GM18858 (cell line): ENCODE measurements around the gene ACTA2.

Experiments used
- ATAC-seq: cut with Tn5 transposase; IDR thresholded peaks from one replicate; pipeline ENCODE4 v1.9.1; 2021; ENCODE audit not compliant: unreplicated experiment

Gene ACTA2

DNA sequence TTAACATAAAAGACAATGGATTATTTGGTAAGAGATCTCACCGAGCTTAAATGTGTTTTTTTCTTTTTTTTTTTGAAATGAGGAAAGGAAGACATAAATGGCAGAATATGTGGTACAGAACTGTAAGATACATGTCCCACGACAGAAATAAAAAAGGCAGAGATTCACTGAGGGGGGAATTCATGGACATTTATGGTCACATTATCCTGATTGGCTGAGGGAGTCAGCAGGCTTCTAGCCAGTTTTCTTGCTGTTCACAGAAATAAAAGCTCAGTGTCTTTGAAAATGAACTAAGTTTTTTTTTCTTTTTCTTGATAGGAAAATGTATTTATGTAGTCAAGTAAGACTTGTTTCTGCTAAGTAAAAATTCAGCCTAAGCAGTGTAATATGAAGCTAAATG is 29.8 kb upstream of the ACTA2 start:
- no peak for ATAC-seq

DNA sequence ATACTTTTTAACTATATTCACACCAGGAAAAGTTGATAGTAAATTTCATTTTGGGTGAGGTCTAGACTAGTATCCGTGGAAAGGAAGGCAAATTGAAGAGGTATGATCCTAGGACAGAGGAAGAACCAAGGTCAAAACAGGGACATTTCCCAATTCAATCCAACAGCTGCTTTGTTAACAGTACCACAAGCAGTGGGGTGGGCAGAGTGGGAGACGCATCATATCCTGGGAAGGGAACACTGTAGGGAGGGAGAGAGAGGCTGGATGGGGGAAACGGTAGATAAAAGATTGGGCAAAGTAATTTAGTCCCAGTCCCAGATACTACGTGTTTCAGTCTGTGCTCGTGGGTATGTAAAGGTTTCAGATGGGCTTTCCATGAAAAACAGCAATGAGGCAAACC is 28.9 kb upstream of the ACTA2 start:
- ATAC-seq, result no peak

DNA sequence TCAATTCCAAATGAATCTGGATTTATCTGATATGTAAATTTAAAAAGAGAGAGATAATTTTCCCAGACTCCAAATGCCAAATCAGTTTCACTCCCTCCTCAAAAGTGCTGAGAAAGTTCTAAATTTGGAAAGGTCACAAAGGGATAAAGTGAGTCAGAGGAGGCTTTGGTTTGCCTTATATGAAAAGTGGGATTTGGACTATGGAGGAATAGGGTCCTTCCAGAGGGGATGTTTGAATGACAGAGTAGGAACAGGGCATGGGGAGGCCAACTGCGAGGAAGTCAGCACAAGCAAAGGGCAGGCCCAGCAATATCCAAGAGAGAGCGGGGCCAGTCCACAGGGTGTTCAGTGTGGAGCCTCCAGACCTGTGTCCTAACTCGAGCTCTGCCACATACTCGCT is 28.2 kb upstream of the ACTA2 start:
- no peak for ATAC-seq

DNA sequence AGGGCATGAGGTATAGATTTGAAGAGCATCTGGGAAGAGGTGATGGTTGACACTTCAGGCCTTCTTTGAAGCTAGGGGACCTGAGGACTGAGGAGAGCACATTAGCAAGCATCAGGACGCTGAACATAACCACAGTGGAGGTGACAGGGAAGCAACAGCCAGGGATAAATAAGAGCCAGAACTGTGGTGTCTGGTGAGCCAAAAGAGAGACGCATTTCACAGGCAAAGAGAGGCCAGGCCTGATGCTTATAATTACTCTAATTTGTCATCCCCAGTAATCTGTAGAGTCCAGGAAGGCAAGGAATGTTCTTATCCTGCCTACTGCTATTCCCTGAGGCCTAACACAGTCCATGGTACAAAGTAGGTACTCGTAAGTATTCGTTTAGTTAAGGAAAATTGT is 27.7 kb upstream of the ACTA2 start:
- ATAC-seq, result no peak

DNA sequence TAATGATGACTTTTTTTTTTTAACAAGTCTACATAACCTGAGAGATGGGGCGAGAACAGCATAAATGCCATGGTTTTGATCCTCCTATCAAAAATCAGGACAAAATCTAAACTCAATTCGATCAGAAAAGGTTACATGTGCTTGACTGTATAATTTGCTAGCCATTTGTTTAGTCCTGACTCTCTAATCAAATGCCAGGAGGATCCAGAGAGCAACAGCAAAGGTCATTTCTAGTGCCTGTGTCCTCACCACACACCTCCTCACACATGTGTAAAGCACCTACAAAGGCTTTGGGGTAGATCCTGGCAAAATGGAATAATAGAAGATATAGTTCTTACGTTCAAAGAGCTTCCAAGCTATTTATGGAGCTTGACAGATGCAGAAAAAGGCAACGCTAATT is 27.0 kb upstream of the ACTA2 start:
- no peak for ATAC-seq

DNA sequence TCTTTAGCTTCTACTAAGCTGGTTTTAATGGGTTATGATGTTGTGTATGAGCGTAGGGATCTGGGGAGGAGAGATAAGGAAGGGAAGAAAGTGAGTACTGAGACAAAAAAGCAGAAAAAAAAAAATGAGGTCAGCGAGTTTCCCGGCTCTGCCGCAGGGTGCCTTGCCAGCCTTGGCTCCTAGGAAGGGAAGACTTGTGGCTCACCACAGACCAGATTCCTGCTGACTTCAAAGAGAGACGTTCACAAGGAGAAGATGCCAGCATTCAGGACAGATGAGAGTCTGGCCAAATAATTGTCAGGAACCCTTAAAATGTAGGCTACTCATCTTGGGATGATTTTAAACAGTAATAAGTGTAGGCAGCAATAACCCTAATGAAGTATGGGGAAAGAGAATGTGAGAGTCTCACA is 26.6 kb upstream of the ACTA2 start:
- ATAC-seq, result no peak

DNA sequence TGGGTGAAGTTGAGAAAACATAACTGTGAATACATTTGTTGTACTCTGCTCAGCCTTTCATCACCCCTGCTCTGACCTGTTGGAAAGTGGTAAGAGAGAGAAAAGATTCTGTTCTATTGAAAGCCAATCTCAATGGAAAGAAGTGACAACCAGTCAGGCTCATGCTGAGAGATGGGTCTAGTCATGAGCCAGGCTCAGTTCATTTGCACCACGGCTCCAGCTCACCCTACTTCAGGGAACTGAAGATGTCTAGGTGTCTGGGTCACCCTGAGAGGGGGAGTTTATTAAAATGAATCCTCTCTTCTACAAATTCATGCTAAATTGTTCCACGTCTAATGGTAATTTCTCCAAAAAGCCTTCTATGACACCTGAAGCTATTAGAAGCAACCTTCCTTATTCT is 25.9 kb upstream of the ACTA2 start:
- ATAC-seq, result no peak

DNA sequence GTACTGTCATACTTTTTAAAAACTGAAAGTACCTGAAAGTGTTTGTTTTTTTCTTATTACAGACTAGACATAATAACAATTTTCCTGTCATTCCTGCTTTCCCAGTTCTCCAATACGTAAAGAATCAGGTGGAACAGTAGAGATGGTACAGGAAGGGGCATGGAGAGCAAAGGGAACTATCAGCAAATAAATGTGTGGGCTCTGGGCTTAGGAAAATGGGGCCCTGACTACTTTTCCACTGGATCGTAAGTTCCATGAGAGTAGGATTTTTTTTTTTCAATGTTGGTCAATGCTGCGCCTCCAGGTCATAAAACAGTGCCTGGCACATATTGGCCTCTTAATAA is 22.8 kb upstream of the ACTA2 start:
- ATAC-seq, result no peak

DNA sequence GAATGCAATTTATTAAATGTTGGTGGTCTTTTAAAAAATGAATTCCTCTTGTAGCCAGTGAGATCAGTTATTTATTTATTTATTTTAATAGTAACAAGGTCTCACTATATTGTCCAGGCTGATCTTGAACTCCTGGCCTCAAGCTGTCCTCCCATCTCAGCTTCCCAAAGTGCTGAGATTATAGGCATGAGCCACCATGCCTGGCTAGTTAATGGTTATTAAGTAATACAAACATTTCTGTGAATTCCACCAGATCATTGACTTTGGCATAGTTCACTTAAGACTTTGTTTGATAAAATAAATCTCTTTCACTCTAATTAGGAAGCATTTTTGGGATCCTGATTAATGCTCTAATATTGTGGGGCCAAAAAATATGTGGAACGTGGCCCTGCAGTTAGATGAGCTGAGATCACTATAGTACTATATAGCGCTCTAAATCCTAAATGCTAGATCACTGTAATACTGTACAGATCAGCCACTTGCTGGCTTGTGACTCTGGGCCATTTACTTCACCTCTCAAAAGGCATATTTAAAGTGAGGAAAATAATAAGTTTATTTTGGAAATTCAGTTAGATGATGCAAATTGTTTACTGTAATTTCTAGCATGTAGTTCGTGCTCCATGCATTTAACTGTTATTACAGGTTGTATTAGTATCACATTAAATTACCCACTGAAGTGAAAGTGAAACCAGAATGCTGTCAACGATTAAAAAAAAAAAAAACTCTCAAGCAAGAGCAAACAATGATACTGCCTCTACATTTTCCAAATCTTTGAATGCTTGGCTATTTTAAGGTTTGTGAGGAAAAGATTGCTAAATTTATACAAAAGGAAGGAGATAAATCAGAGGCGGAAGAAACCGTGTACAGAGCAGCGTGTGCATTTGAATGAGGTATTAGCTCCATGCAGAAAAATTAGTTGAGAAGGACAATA is 22.1 kb upstream of the ACTA2 start:
- no peak for ATAC-seq

DNA sequence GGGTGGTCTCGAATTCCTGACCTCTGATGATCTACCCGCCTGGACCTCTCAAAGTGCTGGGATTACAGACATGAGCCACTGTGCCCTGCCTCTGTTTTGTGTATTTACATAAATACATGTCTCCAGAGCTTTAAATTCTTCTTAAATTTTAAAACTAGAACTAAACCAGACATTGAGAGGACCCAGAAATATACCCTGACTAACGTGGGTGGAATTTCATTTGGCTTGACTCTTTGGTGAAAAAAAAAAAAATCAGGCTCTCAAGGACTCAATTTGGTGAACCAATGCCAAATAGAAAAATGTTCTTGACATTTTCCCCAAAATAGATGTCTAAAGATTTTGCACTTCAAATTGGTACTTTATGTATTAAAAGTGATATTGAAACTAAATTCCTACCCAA is 21.4 kb upstream of the ACTA2 start:
- ATAC-seq, result no peak

DNA sequence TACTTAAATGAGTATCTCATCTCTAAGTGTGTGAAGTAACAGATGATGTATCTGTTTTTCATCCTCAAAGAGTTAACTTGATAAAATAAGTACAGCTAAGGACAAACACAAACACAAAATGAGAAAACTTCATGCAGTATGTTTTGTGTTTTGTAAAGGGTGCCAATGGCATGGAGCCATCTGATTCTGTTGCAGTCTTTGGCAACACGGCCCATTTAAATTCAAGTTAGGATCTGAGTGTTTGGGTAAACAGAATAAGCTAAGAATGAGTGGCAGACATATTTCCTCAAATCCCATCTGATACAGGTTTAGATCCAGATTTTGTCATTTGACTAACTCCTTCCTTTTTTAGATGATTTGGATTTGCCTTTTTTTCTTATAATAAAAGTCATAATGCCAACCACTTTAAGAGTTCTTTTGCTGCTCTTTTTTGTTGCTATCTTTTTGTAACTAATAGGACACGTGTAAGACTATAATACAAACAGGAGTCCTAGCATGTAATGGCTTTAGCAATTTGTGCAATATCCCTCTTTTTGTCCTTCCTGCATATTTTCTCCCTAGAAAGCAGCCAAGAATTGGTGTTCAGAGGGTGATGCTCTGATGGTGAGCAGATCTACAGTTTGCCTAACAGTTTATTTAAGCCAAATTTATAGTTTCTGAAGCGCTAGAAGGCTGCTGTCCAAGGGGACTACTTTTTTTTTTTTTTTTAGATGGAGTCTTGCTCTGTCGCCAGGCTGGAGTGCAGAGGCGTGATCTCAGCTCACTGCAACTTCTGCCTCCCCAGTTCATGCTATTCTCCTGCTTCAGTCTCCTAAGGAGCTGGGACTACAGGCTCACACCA is 18.9 kb upstream of the ACTA2 start:
- no peak for ATAC-seq

DNA sequence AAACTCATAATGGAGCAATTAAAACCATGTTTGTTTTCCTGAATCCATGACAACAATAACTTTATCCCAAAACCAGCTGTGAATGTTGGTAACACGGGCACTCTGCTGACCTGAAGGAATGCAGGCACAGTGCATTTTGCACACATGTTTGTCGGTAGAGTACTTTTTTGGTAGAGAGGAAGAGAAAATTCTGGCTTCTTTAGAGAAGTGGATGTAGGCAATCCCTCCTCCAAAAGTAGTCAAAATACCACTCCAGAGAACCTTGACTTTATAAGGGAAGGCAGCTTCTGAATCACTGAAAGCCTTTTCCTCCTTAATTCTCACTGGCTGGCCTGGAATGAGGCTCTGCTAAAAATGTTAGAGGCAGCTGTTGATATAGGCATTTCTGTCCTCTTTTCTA is 15.8 kb upstream of the ACTA2 start:
- no peak for ATAC-seq

DNA sequence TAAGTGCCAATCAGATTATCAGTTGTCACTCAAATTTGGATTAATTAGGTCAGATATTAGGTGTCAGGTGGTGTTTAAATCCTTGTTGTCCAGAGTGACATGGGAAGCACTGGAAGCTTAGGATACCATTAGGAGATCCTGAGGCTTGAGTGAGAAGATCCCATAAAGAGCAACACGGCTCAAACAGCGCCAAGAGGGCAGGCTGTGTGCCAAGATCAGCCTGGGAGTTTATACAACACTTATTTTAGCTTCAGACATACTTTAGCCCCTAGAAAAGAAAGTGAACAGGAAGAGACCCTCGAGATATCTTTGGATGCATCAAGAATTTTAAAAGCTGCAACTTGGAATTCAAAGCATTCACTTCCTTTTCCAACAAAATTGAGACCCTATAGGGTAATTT is 14.2 kb upstream of the ACTA2 start:
- no peak for ATAC-seq

DNA sequence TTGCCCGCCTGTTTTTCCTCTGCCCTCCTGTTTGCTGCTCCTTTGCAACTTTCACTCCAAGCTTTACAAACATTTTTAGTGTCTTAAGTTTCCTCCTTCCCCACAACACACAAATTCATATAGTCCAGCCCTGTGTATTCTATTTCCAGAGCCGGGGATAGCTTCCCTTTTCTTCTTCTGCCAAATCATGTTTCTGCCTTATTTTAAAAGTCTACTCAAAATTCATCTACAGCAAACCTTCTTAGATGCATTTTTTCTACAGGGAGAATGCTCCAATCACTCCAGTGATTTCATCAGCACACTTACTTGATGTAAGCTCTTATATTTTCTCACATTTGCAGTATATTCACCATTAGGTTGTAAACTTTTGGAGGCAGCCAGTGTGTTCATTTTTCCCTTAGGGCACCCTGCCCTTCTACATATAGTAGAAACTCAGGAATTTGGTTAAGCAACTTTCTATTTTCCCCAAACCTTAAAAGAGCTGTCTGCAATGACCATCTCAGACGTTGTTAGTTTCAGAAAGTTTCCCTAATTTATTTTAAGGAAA is 12.4 kb upstream of the ACTA2 start:
- no peak for ATAC-seq

DNA sequence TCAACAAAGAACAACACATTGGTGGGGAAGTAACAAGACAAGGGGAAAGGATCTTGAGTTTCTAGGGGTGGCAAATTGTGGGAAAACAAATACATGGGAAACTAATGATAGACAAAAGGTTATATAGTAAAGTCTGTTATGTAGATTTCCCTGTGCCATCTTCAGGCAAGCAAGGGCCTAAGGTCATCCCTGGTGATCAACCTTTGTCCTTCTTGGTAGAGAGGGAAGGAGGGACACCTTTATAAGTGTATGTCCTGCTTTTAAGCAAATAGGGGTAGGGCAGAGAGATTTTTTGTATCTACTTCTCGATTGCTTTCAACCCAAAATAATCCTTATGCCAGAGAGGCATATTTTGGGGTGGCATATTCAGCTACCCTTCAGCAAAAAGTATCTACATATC is 11.8 kb upstream of the ACTA2 start:
- no peak for ATAC-seq

DNA sequence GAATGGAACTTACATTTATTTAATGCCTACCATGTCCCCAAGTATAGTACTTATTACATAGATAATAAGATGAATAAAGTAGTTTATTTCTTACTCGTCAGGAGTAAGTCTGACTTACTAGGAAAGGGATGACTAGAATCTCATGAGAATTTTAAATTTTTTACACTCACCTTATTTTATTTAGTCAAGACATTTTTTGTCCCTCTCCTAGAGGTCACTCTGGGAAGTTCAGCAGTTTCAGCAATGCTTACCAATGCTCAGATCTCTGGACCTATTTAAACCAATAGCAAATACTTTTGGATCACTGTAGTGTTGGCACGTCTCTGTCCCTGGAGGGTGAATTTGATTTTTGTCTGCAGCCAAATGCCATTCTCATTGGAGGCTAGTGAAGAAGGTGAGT is 10.7 kb upstream of the ACTA2 start:
- no peak for ATAC-seq

DNA sequence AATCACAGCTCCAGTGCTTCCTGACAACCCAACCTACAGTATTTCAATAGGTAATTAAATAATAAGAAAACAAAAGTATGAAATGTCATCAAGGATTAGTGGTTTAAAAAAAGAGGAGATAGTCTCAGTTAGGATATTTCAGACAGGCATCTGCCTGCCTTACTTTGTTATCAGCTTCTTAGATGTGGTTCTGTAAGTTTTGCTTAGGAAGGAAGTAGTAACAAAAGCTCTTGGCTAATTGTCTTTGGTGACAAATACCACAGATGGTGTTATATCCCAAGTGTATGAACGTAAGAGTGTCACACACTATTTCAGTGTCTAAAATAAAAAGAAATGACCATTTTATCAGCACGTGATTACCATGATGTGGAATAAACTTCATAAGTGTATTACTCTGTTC is 9.8 kb upstream of the ACTA2 start:
- no peak for ATAC-seq

DNA sequence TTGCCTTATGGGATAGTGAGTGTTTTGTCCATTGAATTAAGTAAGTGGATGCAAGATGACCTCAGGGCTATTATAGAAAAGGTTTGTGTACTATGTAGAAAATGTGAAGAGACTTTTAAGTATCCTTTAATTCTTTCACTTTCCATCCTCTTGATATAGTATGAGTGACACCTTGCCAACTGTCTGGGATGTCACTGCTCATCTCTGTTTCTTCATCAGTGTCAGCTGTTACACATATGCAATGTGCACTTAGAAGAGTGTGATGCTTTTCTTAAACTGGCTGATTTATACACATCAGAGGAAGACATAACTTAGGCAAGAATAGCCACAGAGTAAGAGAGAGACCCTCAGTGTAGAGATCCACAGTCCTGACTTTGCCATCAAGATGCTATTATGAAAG is 8.7 kb upstream of the ACTA2 start:
- no peak for ATAC-seq

DNA sequence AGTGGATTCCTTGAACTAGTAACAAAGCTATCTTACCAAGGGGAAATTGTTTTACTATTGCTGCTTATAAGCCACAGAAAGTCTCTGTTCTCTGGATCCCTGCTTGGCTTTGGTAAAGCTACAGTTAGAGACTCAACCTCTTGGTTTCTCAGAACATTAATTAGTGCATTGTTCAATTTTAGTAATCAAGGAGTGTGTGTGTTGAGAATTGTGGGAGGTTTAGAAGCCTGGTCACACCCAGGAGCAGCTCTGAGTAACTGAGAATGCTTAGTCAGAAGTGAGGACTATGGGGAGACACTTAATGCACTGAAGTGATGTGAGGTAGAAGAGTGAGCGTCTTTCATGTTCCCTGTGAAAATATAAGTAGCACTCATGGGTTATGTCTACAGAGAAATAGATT is 8.2 kb upstream of the ACTA2 start:
- no peak for ATAC-seq

DNA sequence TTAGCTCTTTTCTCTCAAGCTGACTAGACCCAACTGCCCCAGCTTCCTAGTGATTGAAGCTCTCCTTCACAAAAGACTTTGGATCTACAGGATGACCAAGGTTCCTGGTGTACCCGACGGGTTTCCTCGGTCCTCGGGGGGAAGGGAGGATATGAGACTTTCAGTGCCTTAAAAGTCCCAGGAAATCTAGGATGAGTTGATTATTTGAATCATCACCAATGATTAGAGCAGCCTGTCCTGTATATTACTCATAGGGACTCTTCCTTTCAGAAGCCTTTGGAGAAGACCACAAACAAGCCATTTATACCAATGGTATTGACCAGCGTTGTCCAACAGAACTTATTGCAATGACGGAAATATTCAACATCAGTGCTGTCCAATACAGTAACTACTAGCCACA is 6.1 kb upstream of the ACTA2 start:
- ATAC-seq, result no peak

DNA sequence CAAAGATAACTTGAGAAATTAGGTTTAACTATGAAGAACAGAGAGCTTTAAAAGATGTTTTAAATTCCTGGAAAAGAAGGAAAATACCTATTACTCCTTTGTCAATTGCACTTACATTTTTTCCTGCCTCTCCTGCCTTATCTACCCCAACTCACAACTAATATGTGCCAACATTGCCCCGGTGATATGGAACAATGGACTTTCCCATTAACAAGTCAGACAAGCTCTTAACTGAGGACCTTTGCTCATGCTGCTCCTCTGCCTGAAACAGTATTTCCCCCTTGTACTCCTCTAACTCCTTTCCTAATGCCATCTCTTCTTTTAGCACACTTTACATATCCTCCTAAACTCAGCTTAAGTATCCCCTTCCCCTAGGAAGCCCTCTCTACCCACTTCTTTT is 4.8 kb upstream of the ACTA2 start:
- no peak for ATAC-seq

DNA sequence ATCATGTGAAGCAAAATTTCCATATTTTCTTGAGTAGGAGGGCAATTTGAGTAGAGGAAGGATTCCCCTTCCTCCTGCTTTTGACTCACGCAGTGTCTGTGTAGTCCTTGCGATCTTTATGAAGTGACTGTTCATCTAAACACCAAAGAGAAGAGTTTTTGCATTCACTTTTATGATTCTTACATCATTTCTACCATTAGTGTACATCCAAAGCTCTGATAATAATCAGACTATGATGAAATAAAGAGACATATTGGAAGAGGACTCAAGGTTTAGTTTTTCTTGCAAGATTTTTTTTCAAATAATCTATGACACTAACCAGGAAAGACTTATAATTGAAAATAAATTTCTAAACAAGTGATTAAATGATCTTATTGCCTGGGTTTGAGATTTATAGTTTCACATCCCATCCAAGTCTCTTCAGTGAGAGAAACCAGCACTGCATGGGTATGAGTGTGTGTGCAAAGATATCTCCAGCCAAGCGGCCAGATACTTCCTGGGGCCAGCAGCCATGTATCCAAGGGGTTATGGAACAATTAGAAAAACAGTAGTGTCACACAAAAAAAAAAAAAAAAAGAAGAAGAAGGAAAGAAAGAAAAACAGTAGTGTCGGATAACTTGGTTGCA is 2.0 kb upstream of the ACTA2 start:
- no peak for ATAC-seq
